ENCODE measurements around the gene GLRX.
"Not testable (repeated sequence)": the region's sequence is repeated elsewhere in the genome, so short reads cannot be mapped to it uniquely, and the experiment has no call there.

Gene GLRX

GRCh38 chr5:95830226-95830625, 7.7 kb upstream of the GLRX start:
- no peak for DNase-seq

- no peak for DNase-seq
These were observed 5.3 kb upstream of the GLRX start for GRCh38 chr5:95827892-95828246.

GRCh38 chr5:95826949-95827891, 4.7 kb upstream of the GLRX start:
- no peak for DNase-seq

- no peak for DNase-seq
These were observed 3.0 kb upstream of the GLRX start for GRCh38 chr5:95825495-95825894.

- DNase-seq, result no peak
These were observed 2.2 kb upstream of the GLRX start for GRCh38 chr5:95824747-95825146.

- DNase-seq, result peak in 17 of 56 donors; percentile 6 to 43 (median 16)
These were observed 1.4 kb upstream of the GLRX start for GRCh38 chr5:95823738-95824609.

GRCh38 chr5:95823218-95823737, 752 bp upstream of the GLRX start:
- DNase-seq, result no peak

- peak in 33 of 56 donors; percentile 11 to 72 (median 35) for DNase-seq
These were observed 434 bp downstream of the GLRX start for GRCh38 chr5:95822043-95822541.

- no peak for DNase-seq
These were observed 1.2 kb downstream of the GLRX start for GRCh38 chr5:95821110-95822021.

- peak in 12 of 56 donors; percentile 7 to 55 (median 18) for DNase-seq
These were observed 4.1 kb downstream of the GLRX start for GRCh38 chr5:95818181-95819147.

- no peak for DNase-seq
These were observed 5.1 kb downstream of the GLRX start for GRCh38 chr5:95817430-95817829.

- no peak for DNase-seq
These were observed 5.8 kb downstream of the GLRX start for GRCh38 chr5:95816776-95817175.

- no peak for DNase-seq
These were observed 6.2 kb downstream of the GLRX start for GRCh38 chr5:95816341-95816740.

GRCh38 chr5:95815155-95815729, 7.3 kb downstream of the GLRX start:
- DNase-seq, result no peak

GRCh38 chr5:95813035-95813434, 9.5 kb downstream of the GLRX start:
- DNase-seq, result not testable (repeated sequence)

GRCh38 chr5:95812074-95812471, 10.5 kb downstream of the GLRX start:
- no peak for DNase-seq

GRCh38 chr5:95811461-95812073, 11.0 kb downstream of the GLRX start:
- DNase-seq, result not testable (repeated sequence)

- DNase-seq, result not testable (repeated sequence)
These were observed 11.5 kb downstream of the GLRX start for GRCh38 chr5:95811126-95811423.

Data from amygdala (tissue), 56 donors.